HG02588 (cell line): ENCODE results near the gene VPS50.

Source experiments
- ATAC-seq: cut with Tn5 transposase; IDR thresholded peaks from one replicate; pipeline ENCODE4 v1.9.1; 2021; ENCODE audit warnings: mild to moderate bottlenecking, moderate library complexity; ENCODE audit not compliant: unreplicated experiment

VPS50 gene

DNA sequence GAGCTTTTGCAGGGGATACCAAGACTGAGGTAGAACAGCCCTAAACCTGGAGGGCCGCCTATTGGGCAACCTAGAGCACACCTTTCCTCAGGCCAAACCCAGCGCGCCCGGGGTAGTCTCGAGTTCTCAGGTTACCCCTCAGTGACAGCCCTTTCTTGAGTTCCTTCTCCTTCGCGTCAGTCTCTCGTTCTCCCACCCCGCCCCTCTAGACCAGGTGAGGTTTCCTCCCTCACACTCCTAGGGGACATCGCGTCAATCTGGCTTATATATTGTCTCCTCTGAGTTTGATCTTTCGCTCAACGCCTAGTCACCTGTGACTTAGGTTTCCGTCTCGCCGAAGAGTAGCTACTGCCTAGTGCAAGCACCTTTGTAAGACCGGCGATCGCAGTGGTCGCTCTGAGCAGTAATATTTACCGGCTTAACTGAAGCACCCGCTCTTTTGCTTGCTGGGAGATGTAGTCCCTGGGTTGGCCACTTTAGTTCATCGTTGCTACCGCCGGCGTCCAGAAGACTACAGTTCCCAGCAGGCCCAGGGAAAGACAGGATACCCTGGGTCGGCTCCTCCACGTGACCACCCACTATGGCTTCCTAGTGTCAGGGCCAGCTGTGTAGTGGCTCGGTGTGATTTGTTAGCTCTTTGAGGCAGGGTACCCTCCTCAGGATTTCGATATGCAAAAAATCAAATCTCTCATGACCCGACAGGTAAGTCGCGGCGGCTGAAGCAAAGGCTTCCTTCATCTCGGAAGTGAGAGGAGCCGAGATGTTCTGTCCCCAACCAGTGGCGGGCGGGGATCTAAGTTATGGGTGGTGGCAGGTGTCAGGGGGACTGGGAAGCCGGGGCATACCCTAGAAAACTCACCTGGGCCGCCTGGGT is at the start of gene VPS50:
Gene VPS50, plus strand, starts transcription at position 568 of the 874 bp plus-strand sequence. Its CDS starts 102 bp downstream, at position 670.
- ATAC-seq: peak; percentile 99

DNA sequence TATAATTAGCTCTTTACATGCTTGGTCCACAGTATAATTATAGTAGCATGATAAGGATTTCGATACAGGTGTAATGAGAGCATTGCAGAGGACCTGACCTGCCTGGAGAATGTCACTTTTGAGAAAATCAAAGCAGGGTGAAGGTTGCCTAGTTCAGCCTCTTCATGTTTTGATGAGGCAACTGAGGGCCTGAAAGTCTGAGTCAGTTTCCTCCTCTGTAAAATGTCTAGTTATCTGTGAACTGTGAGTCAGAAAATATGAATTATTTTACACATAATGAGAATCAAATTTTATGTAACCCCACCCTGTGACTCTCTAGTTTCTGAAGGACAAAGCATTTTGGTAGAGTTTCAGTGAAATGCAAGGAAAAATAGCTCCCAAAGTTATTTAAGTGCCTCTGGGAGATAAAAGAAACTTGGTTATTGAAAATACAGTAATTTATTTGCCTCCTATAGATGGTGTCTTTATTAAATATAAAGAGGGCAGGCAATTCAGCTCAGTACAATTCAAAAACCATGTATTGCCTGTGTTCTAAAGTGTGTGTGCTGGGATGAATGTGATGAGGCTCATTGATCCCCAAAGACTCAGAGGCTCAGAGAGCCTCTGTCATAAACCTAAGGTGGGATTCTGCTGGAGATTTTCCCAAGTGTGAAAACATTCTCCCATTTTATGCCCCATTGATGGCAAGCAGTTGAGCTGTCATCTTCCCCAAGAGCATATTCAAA is 46.7 kb upstream of the VPS50 start:
- no peak for ATAC-seq

- no peak for ATAC-seq
Observed at GRCh38 chr7:93188870-93189634, 43.1 kb upstream of the VPS50 start.

DNA sequence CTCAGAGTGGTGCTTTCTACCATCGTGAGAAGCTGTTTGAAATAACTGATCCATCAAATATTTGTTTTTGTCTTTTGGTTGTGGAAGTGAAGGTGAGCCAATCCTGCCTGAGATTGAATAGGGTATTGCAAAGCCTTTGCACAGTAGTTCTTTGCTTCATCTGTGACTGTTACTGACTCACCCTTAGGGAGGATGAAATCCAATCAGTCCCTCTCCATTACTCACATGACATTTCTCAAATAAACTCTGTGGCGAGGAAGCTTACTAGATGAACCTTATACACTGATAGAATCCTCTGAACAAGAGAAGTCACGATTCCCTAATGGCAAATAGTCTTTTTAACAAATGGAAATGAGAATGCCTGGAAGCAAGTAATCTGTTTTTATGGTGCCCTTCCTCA is 37.8 kb upstream of the VPS50 start:
- no peak for ATAC-seq

- no peak for ATAC-seq
Observed at GRCh38 chr7:93196336-93196735, 35.8 kb upstream of the VPS50 start.

DNA sequence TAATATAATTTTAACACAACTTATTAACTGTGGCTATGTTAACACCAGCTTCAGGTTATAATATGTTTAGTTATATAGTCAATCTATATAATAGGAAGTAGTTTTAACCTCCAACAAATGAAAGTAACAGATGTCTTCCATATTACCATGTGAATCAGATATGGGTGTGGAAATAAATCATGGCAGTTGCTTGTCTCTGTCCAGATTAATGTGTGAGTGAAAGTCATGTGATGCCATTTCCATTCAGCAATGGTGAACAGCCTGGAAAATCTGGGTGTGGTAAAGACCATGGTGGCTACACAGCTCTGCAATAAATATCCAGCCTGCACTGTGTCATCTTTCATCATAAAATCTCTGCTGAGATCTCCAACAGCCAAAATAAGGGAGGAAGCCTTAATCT is 33.7 kb upstream of the VPS50 start:
- no peak for ATAC-seq

DNA sequence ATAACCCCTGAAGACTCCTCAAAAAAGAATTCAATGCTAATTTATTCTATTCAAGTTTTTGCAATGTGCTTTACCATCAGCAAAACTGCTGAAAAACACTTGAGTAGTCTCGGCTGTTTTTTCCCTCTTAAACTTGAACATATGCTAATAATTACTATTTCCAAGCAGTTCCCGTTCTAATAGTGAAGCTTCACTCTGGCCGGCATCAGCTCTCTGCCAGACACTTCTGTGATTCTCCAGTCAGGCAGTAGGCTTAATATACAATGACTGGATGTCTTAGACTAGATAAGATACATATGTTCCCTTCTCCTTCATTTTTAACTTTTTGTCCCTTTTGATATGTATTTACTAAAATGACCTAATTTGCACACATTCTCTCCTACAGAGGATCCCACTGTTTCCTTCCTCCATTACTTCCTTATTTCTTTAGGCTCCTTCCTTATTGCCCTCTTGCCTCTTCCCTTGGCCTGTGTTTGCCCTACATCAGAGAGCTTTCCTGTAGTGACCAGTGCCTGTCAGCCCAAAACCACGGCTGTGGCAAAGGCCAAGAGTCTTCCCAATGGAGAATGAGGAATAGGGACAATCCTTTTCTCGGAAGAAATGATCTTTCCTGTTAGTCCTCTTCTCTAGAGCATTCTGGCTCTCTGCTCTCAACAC is 29.4 kb upstream of the VPS50 start:
- ATAC-seq: no peak

GRCh38 chr7:93203496-93203895 is 28.7 kb upstream of the VPS50 start:
- no peak for ATAC-seq

GRCh38 chr7:93205046-93205445 is 27.1 kb upstream of the VPS50 start:
- ATAC-seq: no peak

DNA sequence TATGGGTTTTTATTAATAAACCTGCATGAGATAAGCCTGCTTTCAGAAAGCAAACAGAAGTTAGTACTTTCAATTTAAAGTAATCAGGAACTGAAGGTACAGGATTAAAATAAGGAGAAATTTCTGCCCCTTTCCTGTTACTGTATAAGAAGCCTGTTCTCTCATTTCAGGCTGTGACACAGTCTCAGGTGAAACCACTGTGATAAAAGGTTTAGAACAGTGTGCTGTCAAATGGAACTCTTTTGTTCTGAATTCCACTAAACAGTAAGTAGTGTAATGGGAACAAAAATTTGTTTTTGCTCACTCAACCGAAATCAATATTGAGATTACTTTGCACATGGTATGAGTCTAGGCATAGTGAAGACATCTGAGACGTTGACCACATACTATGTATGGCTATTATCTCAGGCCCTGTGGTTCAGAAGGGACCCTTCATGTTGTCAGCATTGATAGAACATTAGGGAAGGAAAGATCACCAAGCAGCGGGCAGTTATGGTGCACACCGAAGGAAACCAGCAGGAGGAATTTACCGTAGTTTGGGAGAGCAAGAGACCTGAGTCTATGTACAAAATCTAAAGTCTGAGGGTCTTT is 20.8 kb upstream of the VPS50 start:
- no peak for ATAC-seq

DNA sequence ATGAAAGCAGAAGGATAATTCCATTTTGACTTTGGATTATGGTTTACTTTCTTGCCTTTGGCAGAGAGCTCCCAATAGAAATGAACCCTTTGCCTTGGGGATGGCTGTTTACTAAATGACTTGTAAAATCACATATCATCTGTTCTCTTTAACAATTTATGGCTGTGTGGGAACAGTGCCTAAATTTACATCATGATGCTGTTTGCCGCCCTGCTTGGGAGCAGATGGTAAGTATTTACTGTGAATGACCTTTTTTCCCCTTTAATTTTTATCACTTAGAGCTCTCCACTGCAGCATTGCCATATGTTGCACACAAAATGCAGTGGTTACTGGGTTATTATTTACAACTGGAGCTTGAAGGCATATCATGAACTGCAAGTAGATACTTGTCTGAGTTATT is 19.3 kb upstream of the VPS50 start:
- no peak for ATAC-seq

DNA sequence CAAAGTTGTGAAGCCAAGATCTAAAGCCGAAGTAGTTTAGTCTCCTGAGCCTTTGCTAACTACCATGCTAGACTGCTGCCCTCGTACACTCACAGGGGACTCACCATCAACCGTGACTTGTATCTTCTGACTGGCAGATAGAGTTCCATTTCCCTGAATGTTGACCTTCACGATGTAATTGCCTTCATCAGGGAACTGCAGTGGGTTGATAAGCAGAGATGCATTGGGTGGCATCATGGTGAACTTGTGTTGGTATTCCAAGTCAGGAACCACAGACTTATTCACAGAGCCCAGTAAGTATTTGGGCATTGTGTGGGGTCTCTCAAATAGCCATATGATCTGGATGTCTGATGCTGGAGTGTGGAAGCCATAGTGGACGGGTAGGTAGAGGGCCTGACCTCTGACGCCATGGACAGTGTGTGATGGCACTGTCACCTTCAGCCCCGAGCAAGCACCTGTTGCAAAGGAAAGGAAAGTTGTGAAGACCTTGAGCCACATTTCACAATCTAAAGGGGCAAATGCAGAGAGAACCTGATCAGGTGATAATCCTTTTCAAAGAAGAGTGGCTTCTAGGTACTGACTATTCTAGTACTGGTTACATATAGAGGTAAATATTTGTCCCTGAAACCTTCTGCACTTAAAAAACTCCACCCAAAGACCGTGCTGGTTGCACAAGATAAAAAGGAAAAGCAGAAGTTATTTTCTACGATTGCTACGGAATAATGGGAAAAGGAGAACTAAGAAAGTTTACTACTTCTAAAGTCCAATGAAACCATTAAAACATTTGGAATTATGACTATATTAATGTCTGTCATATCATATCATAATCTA is 13.0 kb upstream of the VPS50 start:
- ATAC-seq: no peak

GRCh38 chr7:93219868-93220267 is 12.3 kb upstream of the VPS50 start:
- no peak for ATAC-seq

- ATAC-seq: no peak
Observed at GRCh38 chr7:93226310-93226709, 5.9 kb upstream of the VPS50 start, which contains the start of gene HEPACAM2. HEPACAM2 (minus strand) TSS chr7:93226469.

- ATAC-seq: no peak
Observed at GRCh38 chr7:93228302-93228701, 3.9 kb upstream of the VPS50 start.

DNA sequence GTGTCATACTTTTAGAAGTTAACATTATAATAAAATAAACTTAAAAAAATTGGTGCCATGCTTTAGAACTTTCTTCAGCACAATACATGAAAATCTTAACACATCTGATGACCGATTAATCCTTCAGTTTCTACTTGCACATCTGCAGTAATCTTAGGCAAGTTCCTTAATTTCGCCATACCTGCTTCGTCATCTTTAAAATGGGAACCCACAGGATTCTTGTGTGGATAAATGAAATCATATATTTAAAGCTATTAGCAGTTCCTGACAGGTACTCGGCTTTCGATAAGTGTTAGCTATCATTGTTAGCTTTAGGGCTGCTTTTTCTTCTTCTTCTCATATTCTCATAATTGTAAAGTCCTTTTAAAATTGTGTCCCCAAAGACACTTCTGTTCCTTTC is 907 bp upstream of the VPS50 start:
- no peak for ATAC-seq

- peak; percentile 5 for ATAC-seq
Observed at GRCh38 chr7:93232673-93233018, 480 bp downstream of the VPS50 start.

- no peak for ATAC-seq
Observed at GRCh38 chr7:93235541-93235940, 3.4 kb downstream of the VPS50 start.

DNA sequence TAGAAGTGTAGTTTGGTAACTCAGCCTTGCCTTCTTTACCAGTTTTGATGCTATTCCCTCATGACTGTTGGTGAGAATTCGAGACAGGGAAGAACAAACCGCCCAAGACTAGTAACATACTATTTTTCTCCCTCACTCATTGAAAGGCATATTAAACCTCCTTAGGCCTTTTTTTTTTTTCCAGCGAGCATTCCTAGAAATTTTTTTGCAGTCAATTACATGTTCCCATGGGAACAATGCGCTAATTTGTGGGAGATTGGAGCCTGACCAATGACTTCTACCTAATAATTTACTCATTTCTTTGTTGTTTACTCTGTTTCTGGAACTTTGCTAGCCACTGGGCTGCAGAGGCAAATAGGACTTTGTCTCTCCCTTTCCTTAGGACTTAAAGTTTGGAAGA is 6.0 kb downstream of the VPS50 start:
- no peak for ATAC-seq

GRCh38 chr7:93238748-93239147 is 6.6 kb downstream of the VPS50 start:
- ATAC-seq: no peak
